Ascending aorta (tissue), 2 donors: Measurements from ENCODE around the gene DRD4. TPM values are rescaled to one million over a fixed set of nuclear protein-coding genes. Genes with fewer than 3 reads are reported as not detected.
"Not testable (repeated sequence)": the region's sequence is repeated elsewhere in the genome, so short reads cannot be mapped to it uniquely, and the experiment has no call there.

Experiments used
- DNase-seq, 2 donors: peaks; one replicate each; pipeline ENCODE4 v3.0.0-alpha.2; 2019; ENCODE audit warnings: low spot score in 2 of 2
- H3K27ac ChIP-seq, 2 donors: fragments of 200-600 bp; sonication (generic); one replicate each; pipeline ENCODE4 v1.5.1; 2016 to 2017; ENCODE audit warnings: mild to moderate bottlenecking in 1 of 2
- H3K27me3 ChIP-seq: fragments of 200-600 bp; sonication (generic); one replicate; pipeline ENCODE4 v1.5.1; 2017
- H3K36me3 ChIP-seq, 2 donors: fragments of 200-600 bp; sonication (generic); one replicate each; pipeline ENCODE4 v1.5.1; 2016
- H3K4me1 ChIP-seq, 2 donors: fragments of 200-600 bp; sonication (generic); one replicate each; pipeline ENCODE4 v1.5.1; 2016 to 2017; ENCODE audit warnings: mild to moderate bottlenecking in 1 of 2
- H3K4me3 ChIP-seq, 2 donors: fragments of 200-600 bp; sonication (generic); one replicate each; pipeline ENCODE4 v1.5.1; 2016 to 2017; ENCODE audit warnings: mild to moderate bottlenecking in 1 of 2
- H3K9me3 ChIP-seq, 2 donors: fragments of 200-600 bp; sonication (generic); one replicate each; pipeline ENCODE4 v1.5.1; 2016
- CTCF ChIP-seq, 3 experiments: fragments of 200-600 bp in 2 of 3; fragments of 450-650 bp in 1 of 3; sonication (generic) in 2 of 3; IDR thresholded peaks; one replicate each; pipeline ENCODE4 v1.5.1; 2016 to 2019; ENCODE audit warnings: antibody characterized with exemption in 3 of 3, mild to moderate bottlenecking in 1 of 3, moderate library complexity in 1 of 3
- intact Hi-C: fragments of 100-400 bp; cut with DNase I; formaldehyde crosslinking; loops from one replicate; pipeline ENCODE4 v1.15.1; 2023
- total RNA-seq: library from RNA; depleted of rRNA; stranded (reverse); fragments of >200 nt; gene quantifications from one replicate; pipeline ENCODE4 v1.1.0, GENCODE V29; 2016

The DRD4 gene
- total RNA-seq, 1 donor from 2014 or later: not detected

- peaks cover 18 to 36% of the 10 kb centered on the region in 2 donors for H3K36me3 ChIP-seq
- intact Hi-C loops: no loop called here
- no peaks in the 10 kb centered on the region for H3K9me3 ChIP-seq
Observed at GRCh38 chr11:646214-646613, 9.1 kb downstream of the DRD4 start.

GRCh38 chr11:647672-648158 lies 10.6 kb downstream of the DRD4 start:
- DNase-seq, H3K9me3 ChIP-seq, H3K4me1 ChIP-seq, intact Hi-C loops, H3K27me3 ChIP-seq, H3K4me3 ChIP-seq, H3K27ac ChIP-seq: not testable (repeated sequence)
- peaks cover 13 to 39% of the 10 kb centered on the region in 2 donors for H3K36me3 ChIP-seq

More at GRCh38 chr11:646214-646613, 9.1 kb downstream of the DRD4 start:
- Histone ChIP-seq H3K27ac (no peak overlapping the region), H3K4me3 (no peak overlapping the region), H3K4me1 (no peaks in the 10 kb centered on the region), H3K27me3 (no peaks in the 10 kb centered on the region)
- DNase-seq: no peak
- TF ChIP-seq CTCF (IDR thresholded peaks at IDR 0.05): no peak

GRCh38 chr11:650482-650881 lies 13.4 kb downstream of the DRD4 start:
- Histone ChIP-seq H3K36me3 (peaks cover 9 to 37% of the 10 kb centered on the region in 2 donors), H3K27me3 (no peaks in the 10 kb centered on the region), H3K4me1 (no peaks in the 10 kb centered on the region), H3K9me3 (no peaks in the 10 kb centered on the region), H3K27ac (no peak overlapping the region), H3K4me3 (no peak overlapping the region)
- TF ChIP-seq CTCF (IDR thresholded peaks at IDR 0.05): no peak
- intact Hi-C loops: no loop called here
- no peak for DNase-seq

GRCh38 chr11:653136-653535 lies 16.1 kb downstream of the DRD4 start:
- peaks cover 8 to 48% of the 10 kb centered on the region in 2 donors for H3K36me3 ChIP-seq
- H3K4me1 ChIP-seq, intact Hi-C loops, DNase-seq, H3K27ac ChIP-seq, H3K9me3 ChIP-seq, H3K27me3 ChIP-seq, H3K4me3 ChIP-seq: not testable (repeated sequence)

- no peak for TF ChIP-seq CTCF (IDR thresholded peaks at IDR 0.05)
- Histone ChIP-seq H3K4me3 (no peak overlapping the region), H3K36me3 (peaks cover 11 to 54% of the 10 kb centered on the region in 2 donors), H3K27ac (no peak overlapping the region), H3K4me1 (no peaks in the 10 kb centered on the region), H3K27me3 (no peaks in the 10 kb centered on the region), H3K9me3 (no peaks in the 10 kb centered on the region)
- DNase-seq: no peak
- intact Hi-C loops: no loop called here
Observed at GRCh38 chr11:653837-654236, 16.8 kb downstream of the DRD4 start.

GRCh38 chr11:654444-654843 lies 17.4 kb downstream of the DRD4 start:
- peaks cover 17 to 54% of the 10 kb centered on the region in 2 donors for H3K36me3 ChIP-seq
- H3K4me1 ChIP-seq, H3K4me3 ChIP-seq, H3K27me3 ChIP-seq, H3K27ac ChIP-seq, H3K9me3 ChIP-seq, intact Hi-C loops, DNase-seq: not testable (repeated sequence)

- no peak overlapping the region for H3K4me3 ChIP-seq
- no peaks in the 10 kb centered on the region for H3K9me3 ChIP-seq
- no peaks in the 10 kb centered on the region for H3K27me3 ChIP-seq
- no peaks in the 10 kb centered on the region for H3K4me1 ChIP-seq
- no peak for TF ChIP-seq CTCF (IDR thresholded peaks at IDR 0.05)
- no peak overlapping the region for H3K27ac ChIP-seq
- peaks cover 19 to 57% of the 10 kb centered on the region in 2 donors for H3K36me3 ChIP-seq
- intact Hi-C loops: no loop called here
- no peak for DNase-seq
Observed at GRCh38 chr11:655036-655726, 18.1 kb downstream of the DRD4 start.
